ENCODE results near the gene IFNAR2. TPM values are rescaled to one million over a fixed set of nuclear protein-coding genes. Genes with fewer than 3 reads are reported as not detected.

Gene IFNAR2
- total and polyA plus RNA-seq, 4 experiments from 2014 or later: 76.5 to 81.1 (median 77.8) TPM

DNA sequence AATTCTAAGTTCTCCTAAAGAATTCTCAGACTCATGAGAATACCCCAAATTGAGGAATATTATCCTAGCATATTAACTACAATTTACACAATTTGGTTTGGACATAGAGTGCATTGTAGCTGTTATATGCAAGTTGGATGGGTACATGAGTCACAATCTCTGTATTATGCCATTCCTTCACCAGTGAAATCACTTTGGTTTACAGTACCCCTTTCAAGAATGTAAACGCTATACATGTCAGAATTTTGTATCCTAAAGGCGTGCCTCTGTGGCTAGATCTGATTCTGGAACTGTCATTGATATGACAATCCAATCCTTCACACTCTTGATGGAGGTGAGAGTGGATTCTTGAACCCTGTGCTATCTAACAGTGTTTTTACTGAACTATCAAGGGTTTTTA, 29.7 kb downstream of the IFNAR2 start:
- H3K4me1 ChIP-seq (ENCODE audit: insufficient read depth, low read length): peaks cover 51% of the 10 kb centered on the region
- peak overlapping the region; percentile 25 for H3K27ac ChIP-seq (ENCODE audit: low read depth, low read length)
- peak overlapping the region; percentile 3 to 85 (median 58) for H3K27ac Mint-ChIP-seq
- peaks cover 33 to 71% (median 54%) of the 10 kb centered on the region in 4 donors for H3K4me1 Mint-ChIP-seq
- peak overlapping the region in 3 of 8 donors; percentile 32 to 63 (median 53) for H3K4me3 Mint-ChIP-seq
- no peaks in the 10 kb centered on the region for H3K27me3 Mint-ChIP-seq
- H3K36me3 ChIP-seq (ENCODE audit: insufficient read depth, low read length): peaks cover 33% of the 10 kb centered on the region
- H3K27me3 ChIP-seq (ENCODE audit: insufficient read depth, low read length): no peaks in the 10 kb centered on the region
- peaks cover 0 to 3% (median 0%) of the 10 kb centered on the region in 8 donors for H3K9me3 Mint-ChIP-seq
- CTCF ChIA-PET (ENCODE audit: partially characterized antibody): interaction anchor here (0.6 to 1.1 kb wide), 4 partner anchors 13 to 59 kb away, joined by 3 to 4 read pairs (median 3); no protein-coding TSS in a partner anchor
- no peaks in the 10 kb centered on the region for H3K9me3 ChIP-seq (ENCODE audit: control insufficient read depth in 1 of 2, low read length in 2 of 2)
- no peak overlapping the region for H3K4me3 ChIP-seq (ENCODE audit: low read length in 2 of 2)
- peaks cover 55 to 74% of the 10 kb centered on the region in 2 donors for H3K36me3 Mint-ChIP-seq
- POLR2A ChIA-PET (ENCODE audit: partially characterized antibody): interaction anchor here (1.1 to 1.9 kb wide), 4 partner anchors 8 to 103 kb away, joined by 3 to 6 read pairs (median 4); no protein-coding TSS in a partner anchor
- DNase-seq: no peak
- intact Hi-C loops (cut with micrococcal nuclease): no loop called here

DNA sequence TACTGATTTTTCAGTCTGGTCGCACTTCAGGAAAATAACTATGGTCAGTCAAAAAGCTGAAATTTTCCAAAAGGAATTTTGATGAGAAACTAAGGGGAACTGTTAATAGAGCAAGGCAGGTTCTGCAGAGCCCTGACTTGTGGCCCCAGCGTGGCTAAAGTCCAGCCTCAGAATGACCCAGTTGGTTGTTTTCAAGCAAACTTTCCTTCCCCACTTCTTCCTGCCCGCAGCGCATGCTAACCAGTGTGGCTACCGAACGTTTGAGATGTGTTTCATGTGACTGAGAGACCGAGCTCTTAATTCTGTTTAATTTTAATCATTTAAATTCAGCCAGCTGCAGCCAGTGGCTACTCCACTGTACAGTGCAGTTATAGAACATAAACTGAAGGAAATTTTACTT, 30.3 kb downstream of the IFNAR2 start:
- POLR2A ChIA-PET (ENCODE audit: partially characterized antibody): interaction anchor here (0.7 to 1.9 kb wide), 6 partner anchors 9 to 102 kb away, joined by 3 to 6 read pairs (median 4); no protein-coding TSS in a partner anchor
- peak overlapping the region; percentile 26 to 85 (median 54) for H3K27ac Mint-ChIP-seq
- H3K27ac ChIP-seq (ENCODE audit: low read depth, low read length): peak overlapping the region; percentile 25
- H3K4me3 ChIP-seq (ENCODE audit: low read length in 2 of 2): no peak overlapping the region
- H3K36me3 ChIP-seq (ENCODE audit: insufficient read depth, low read length): peaks cover 28% of the 10 kb centered on the region
- no peaks in the 10 kb centered on the region for H3K27me3 ChIP-seq (ENCODE audit: insufficient read depth, low read length)
- no peaks in the 10 kb centered on the region for H3K9me3 ChIP-seq (ENCODE audit: control insufficient read depth in 1 of 2, low read length in 2 of 2)
- CTCF ChIA-PET (ENCODE audit: partially characterized antibody): interaction anchor here (0.7 to 3.4 kb wide), 5 partner anchors 15 to 116 kb away, joined by 3 to 16 read pairs (median 3); no protein-coding TSS in a partner anchor
- peaks cover 50 to 69% of the 10 kb centered on the region in 2 donors for H3K36me3 Mint-ChIP-seq
- H3K4me1 Mint-ChIP-seq: peaks cover 29 to 66% (median 49%) of the 10 kb centered on the region in 4 donors
- H3K4me1 ChIP-seq (ENCODE audit: insufficient read depth, low read length): peaks cover 51% of the 10 kb centered on the region
- H3K4me3 Mint-ChIP-seq: peak overlapping the region in 7 of 8 donors; percentile 26 to 63 (median 53)
- no peak for DNase-seq
- intact Hi-C loops (cut with micrococcal nuclease): loop anchor here (2.0 kb wide), 1 partner anchor 15 kb away; no protein-coding TSS in a partner anchor
- no peaks in the 10 kb centered on the region for H3K27me3 Mint-ChIP-seq
- peaks cover 0 to 3% (median 0%) of the 10 kb centered on the region in 8 donors for H3K9me3 Mint-ChIP-seq

DNA sequence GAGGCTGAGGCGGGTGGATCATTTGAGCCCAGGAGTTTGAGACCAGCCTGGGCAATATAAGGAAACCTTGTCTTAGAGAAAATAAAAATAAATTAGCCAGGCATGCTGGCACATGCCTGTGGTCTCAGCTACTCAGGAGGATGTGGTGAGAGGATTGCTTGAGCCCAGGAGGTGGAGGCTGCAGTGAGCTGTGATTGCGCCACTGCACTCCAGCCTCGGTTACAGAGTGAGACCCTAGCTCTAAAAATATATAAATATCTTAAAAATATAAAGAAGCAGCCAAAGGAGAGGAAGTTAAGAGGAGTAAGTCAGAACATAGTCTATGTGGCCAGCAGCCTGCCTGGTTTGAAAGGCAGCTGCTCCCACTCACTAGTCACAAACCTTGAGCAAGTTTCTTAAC, 31.9 kb downstream of the IFNAR2 start:
- POLR2A ChIA-PET (ENCODE audit: partially characterized antibody): interaction anchor here (0.8 to 1.6 kb wide), 8 partner anchors 13 to 100 kb away, joined by 3 to 9 read pairs (median 4); partner anchors contain the start of gene IFNAR1
- Mint-ChIP-seq H3K27ac (peak overlapping the region in 6 of 7 donors; percentile 15 to 72 (median 27)), H3K36me3 (peaks cover 36 to 60% of the 10 kb centered on the region in 2 donors), H3K4me1 (peaks cover 29 to 62% (median 49%) of the 10 kb centered on the region in 4 donors), H3K4me3 (peak overlapping the region in 3 of 8 donors; percentile 33 to 50 (median 35)), H3K9me3 (peaks cover 0 to 3% (median 0%) of the 10 kb centered on the region in 8 donors), H3K27me3 (no peaks in the 10 kb centered on the region)
- H3K36me3 ChIP-seq (ENCODE audit: insufficient read depth, low read length): peaks cover 16% of the 10 kb centered on the region
- no peak overlapping the region for H3K4me3 ChIP-seq (ENCODE audit: low read length in 2 of 2)
- peaks cover 50% of the 10 kb centered on the region for H3K4me1 ChIP-seq (ENCODE audit: insufficient read depth, low read length)
- no peaks in the 10 kb centered on the region for H3K9me3 ChIP-seq (ENCODE audit: control insufficient read depth in 1 of 2, low read length in 2 of 2)
- CTCF ChIA-PET (ENCODE audit: partially characterized antibody): interaction anchor here (1.1 to 3.4 kb wide), 7 partner anchors 30 to 345 kb away, joined by 3 to 16 read pairs (median 4); no protein-coding TSS in a partner anchor
- H3K27me3 ChIP-seq (ENCODE audit: insufficient read depth, low read length): no peaks in the 10 kb centered on the region
- no peak overlapping the region for H3K27ac ChIP-seq (ENCODE audit: low read depth, low read length)
- intact Hi-C loops (cut with micrococcal nuclease): loop anchor here (2.0 kb wide), 1 partner anchor 17 kb away; no protein-coding TSS in a partner anchor
- no peak for DNase-seq

DNA sequence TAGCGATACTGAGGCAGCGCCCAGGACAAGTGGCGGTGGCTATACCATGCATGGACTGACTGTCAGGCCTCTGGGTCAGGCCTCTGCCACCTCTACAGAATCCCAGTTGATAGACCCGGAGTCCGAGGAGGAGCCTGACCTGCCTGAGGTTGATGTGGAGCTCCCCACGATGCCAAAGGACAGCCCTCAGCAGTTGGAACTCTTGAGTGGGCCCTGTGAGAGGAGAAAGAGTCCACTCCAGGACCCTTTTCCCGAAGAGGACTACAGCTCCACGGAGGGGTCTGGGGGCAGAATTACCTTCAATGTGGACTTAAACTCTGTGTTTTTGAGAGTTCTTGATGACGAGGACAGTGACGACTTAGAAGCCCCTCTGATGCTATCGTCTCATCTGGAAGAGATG, 33.2 kb downstream of the IFNAR2 start:
- peaks cover 34 to 68% (median 51%) of the 10 kb centered on the region in 4 donors for H3K4me1 Mint-ChIP-seq
- H3K27ac Mint-ChIP-seq: peak overlapping the region in 3 of 7 donors; percentile 13 to 72 (median 36)
- H3K27ac ChIP-seq (ENCODE audit: low read depth, low read length): no peak overlapping the region
- no peaks in the 10 kb centered on the region for H3K27me3 Mint-ChIP-seq
- no peaks in the 10 kb centered on the region for H3K9me3 ChIP-seq (ENCODE audit: control insufficient read depth in 1 of 2, low read length in 2 of 2)
- no peak overlapping the region for H3K4me3 Mint-ChIP-seq
- intact Hi-C loops (cut with micrococcal nuclease): no loop called here
- no peak for DNase-seq
- peaks cover 3% of the 10 kb centered on the region for H3K36me3 ChIP-seq (ENCODE audit: insufficient read depth, low read length)
- ChIA-PET POLR2A (ENCODE audit: partially characterized antibody) (interaction anchor here (1.0 to 1.2 kb wide), 3 partner anchors 24 to 62 kb away, joined by 3 to 4 read pairs (median 3); partner anchors contain the start of gene IFNAR1), CTCF (ENCODE audit: partially characterized antibody) (interaction anchor here (1.9 to 3.4 kb wide), 2 partner anchors 65 to 98 kb away, joined by 4 to 16 read pairs; no protein-coding TSS in a partner anchor)
- H3K27me3 ChIP-seq (ENCODE audit: insufficient read depth, low read length): no peaks in the 10 kb centered on the region
- peaks cover 59% of the 10 kb centered on the region for H3K4me1 ChIP-seq (ENCODE audit: insufficient read depth, low read length)
- H3K36me3 Mint-ChIP-seq: peaks cover 23 to 54% of the 10 kb centered on the region in 2 donors
- H3K9me3 Mint-ChIP-seq: peaks cover 0 to 7% (median 0%) of the 10 kb centered on the region in 8 donors
- H3K4me3 ChIP-seq (ENCODE audit: low read length in 2 of 2): no peak overlapping the region

DNA sequence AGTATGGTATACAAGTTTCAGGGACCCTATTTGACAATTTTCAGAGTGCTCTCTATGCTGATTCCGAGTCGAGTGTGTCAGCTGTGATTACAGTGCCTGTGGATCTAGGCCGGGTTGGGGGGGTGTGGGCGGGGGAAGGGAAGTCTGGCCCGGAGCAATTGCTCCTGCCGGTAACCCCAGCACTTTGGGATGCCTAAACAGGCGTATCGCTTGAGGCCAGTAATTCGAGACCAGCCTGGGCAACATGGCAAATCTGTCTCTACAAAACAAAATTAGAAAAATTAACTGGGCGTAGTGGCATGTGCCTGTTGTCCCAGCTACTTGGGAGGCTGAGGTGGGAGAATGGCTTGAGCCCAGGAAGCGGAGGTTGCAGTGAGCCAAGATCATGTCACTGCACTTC, 34.8 kb downstream of the IFNAR2 start:
- no peaks in the 10 kb centered on the region for H3K27me3 Mint-ChIP-seq
- Histone ChIP-seq H3K27me3 (ENCODE audit: insufficient read depth, low read length) (no peaks in the 10 kb centered on the region), H3K4me1 (ENCODE audit: insufficient read depth, low read length) (peaks cover 68% of the 10 kb centered on the region), H3K36me3 (ENCODE audit: insufficient read depth, low read length) (no peaks in the 10 kb centered on the region), H3K27ac (ENCODE audit: low read depth, low read length) (no peak overlapping the region), H3K9me3 (ENCODE audit: control insufficient read depth in 1 of 2, low read length in 2 of 2) (no peaks in the 10 kb centered on the region), H3K4me3 (ENCODE audit: low read length in 2 of 2) (no peak overlapping the region)
- POLR2A ChIA-PET (ENCODE audit: partially characterized antibody): interaction anchor here (1.5 to 4.8 kb wide), 4 partner anchors 14 to 138 kb away, joined by 3 to 36 read pairs (median 26); partner anchors contain the start of gene IFNAR1
- H3K9me3 Mint-ChIP-seq: peaks cover 0 to 4% (median 0%) of the 10 kb centered on the region in 8 donors
- CTCF ChIA-PET (ENCODE audit: partially characterized antibody): interaction anchor here (1.2 to 3.9 kb wide), 3 partner anchors 29 to 97 kb away, joined by 3 to 20 read pairs (median 5); no protein-coding TSS in a partner anchor
- peaks cover 42 to 72% (median 55%) of the 10 kb centered on the region in 4 donors for H3K4me1 Mint-ChIP-seq
- H3K36me3 Mint-ChIP-seq: peaks cover 13 to 50% of the 10 kb centered on the region in 2 donors
- intact Hi-C loops (cut with micrococcal nuclease): no loop called here
- no peak for DNase-seq
- peak overlapping the region in 1 of 8 donors; percentile 6 for H3K4me3 Mint-ChIP-seq
- H3K27ac Mint-ChIP-seq: peak overlapping the region in 4 of 7 donors; percentile 2 to 97 (median 45)

DNA sequence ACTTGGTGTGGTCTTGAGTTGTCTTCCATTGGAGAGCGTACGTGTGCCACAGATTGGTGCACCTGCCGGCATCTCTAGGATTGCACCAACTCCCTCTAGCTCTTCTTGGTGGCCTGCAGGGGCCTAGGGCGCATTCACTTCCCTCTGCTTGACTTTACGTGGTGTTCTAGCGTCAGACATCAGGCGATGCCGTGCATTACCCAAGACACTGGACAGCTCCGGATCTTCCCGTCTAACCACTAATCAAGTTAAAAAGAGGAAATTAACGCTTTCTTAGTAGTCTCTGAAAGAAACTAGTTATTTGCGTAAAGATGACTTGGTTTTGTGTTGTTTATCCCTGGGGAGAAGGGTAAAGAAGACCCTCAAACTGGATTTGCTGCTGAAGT, 35.9 kb downstream of the IFNAR2 start:
- Mint-ChIP-seq H3K27ac (peak overlapping the region; percentile 80 to 97 (median 90)), H3K36me3 (peaks cover 18 to 49% of the 10 kb centered on the region in 2 donors), H3K4me3 (peak overlapping the region; percentile 85 to 95 (median 91)), H3K27me3 (no peaks in the 10 kb centered on the region), H3K9me3 (peaks cover 0 to 4% (median 0%) of the 10 kb centered on the region in 8 donors), H3K4me1 (peaks cover 38 to 72% (median 50%) of the 10 kb centered on the region in 4 donors)
- H3K36me3 ChIP-seq (ENCODE audit: insufficient read depth, low read length): peaks cover 5% of the 10 kb centered on the region
- no peaks in the 10 kb centered on the region for H3K27me3 ChIP-seq (ENCODE audit: insufficient read depth, low read length)
- peak overlapping the region; percentile 80 for H3K27ac ChIP-seq (ENCODE audit: low read depth, low read length)
- H3K4me3 ChIP-seq (ENCODE audit: low read length in 2 of 2): peak overlapping the region; percentile 54 to 79
- intact Hi-C loops (cut with micrococcal nuclease): loop anchor here (1.0 to 5.0 kb wide), 4 partner anchors 35 to 97 kb away; partner anchors contain the start of gene IFNAR1
- H3K4me1 ChIP-seq (ENCODE audit: insufficient read depth, low read length): peaks cover 65% of the 10 kb centered on the region
- H3K9me3 ChIP-seq (ENCODE audit: control insufficient read depth in 1 of 2, low read length in 2 of 2): no peaks in the 10 kb centered on the region
- ChIA-PET CTCF (ENCODE audit: partially characterized antibody) (interaction anchor here (0.9 to 3.9 kb wide), 9 partner anchors 31 to 180 kb away, joined by 3 to 20 read pairs (median 4); no protein-coding TSS in a partner anchor), POLR2A (ENCODE audit: partially characterized antibody) (interaction anchor here (0.6 to 4.8 kb wide), 20 partner anchors 8 to 137 kb away, joined by 3 to 36 read pairs (median 7); partner anchors contain the start of genes IFNAR1 and IFNAR2)
- DNase-seq: peak; percentile 29 to 68 (median 43)

All from CD4-positive, alpha-beta memory T cell (primary cell).